ENCODE data around the gene FAM177A1.
A peak's percentile ranks its signal among the peaks of the same experiment; 100 is the strongest.

FAM177A1 gene

DNA sequence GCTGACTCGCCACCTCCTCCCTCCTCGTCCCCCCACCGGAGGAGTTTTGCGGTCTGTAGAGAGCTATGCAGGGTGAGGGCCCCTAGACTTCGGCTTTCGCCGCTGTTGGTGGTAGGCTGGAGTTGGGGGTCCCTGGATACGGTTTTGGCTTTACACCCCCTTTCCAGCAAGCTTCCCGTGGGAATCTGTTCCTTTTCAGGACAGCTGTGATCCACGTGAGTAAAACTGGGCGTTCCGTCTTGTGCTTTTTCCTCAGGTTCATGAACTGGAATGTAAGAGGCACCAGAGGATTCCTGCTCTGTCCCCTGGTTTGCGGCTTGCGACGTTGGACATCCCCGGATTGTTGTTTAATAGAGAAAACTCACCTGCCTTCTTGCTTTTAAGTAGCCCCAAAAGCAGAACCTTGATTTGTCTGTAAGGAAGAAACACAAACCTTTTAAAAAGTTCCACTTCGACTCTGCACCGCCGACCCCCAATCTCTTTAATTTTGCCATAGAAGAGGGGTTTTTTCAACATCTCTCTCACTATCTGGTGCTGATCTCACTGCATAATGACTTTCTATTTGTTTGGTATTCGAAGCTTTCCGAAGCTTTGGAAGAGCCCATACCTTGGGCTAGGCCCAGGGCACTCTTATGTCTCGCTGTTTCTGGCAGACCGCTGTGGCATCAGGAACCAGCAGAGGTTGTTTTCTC lies 76.8 kb downstream of the FAM177A1 start:
- Histone ChIP-seq H2BK120ac (ENCODE audit: insufficient read depth, low read length, poor library complexity) (peak overlapping the region; percentile 29), H2AK5ac (ENCODE audit: low read length) (no peak overlapping the region), H3K9ac (ENCODE audit: low read length) (peak overlapping the region; percentile 95), H3K4ac (ENCODE audit: low read depth, low read length) (no peak overlapping the region), H3K23ac (ENCODE audit: low read length) (no peak overlapping the region), H3K27ac (ENCODE audit: low read depth, low read length) (peak overlapping the region; percentile 93), H3K27me3 (ENCODE audit: insufficient read depth, low read length) (no peaks in the 10 kb centered on the region), H4K12ac (ENCODE audit: low read depth, low read length) (peak overlapping the region; percentile 83), H3K18ac (ENCODE audit: low read length) (peak overlapping the region; percentile 55), H3K9me3 (ENCODE audit: insufficient read depth, low read depth, low read length) (no peaks in the 10 kb centered on the region), H3K79me2 (ENCODE audit: control insufficient read depth, insufficient read depth, low read length, poor library complexity) (peaks cover 6% of the 10 kb centered on the region), H3K4me3 (ENCODE audit: low read depth, low read length) (peak overlapping the region; percentile 96), H3K79me1 (ENCODE audit: low read length) (peaks cover 16% of the 10 kb centered on the region), H2AFZ (ENCODE audit: insufficient read depth, low read length, poor library complexity) (peak overlapping the region; percentile 92), H3K4me2 (ENCODE audit: low read length) (peak overlapping the region; percentile 75), H4K8ac (ENCODE audit: low read depth, low read length) (peak overlapping the region; percentile 90), H2BK12ac (ENCODE audit: low read length) (peak overlapping the region; percentile 42), H3K36me3 (ENCODE audit: control insufficient read depth in 1 of 2, insufficient read depth in 2 of 2, low read length in 2 of 2) (peaks cover 2 to 4% of the 10 kb centered on the region in 2 experiments), H2BK5ac (ENCODE audit: low read depth, low read length, poor library complexity) (peak overlapping the region; percentile 92), H4K91ac (ENCODE audit: low read depth, low read length) (peak overlapping the region; percentile 91), H3K4me1 (ENCODE audit: control insufficient read depth in 1 of 2, insufficient read depth in 2 of 2, low read length in 2 of 2) (peaks cover 3 to 5% of the 10 kb centered on the region in 2 experiments), H3K14ac (ENCODE audit: low read length) (peak overlapping the region; percentile 80)
- DNase-seq, result peak; percentile 81 to 84
- WGBS (ENCODE audit: extremely low coverage, insufficient coverage, insufficient read length), result no CpG with 5 or more reads among the region's 23 CpGs

DNA sequence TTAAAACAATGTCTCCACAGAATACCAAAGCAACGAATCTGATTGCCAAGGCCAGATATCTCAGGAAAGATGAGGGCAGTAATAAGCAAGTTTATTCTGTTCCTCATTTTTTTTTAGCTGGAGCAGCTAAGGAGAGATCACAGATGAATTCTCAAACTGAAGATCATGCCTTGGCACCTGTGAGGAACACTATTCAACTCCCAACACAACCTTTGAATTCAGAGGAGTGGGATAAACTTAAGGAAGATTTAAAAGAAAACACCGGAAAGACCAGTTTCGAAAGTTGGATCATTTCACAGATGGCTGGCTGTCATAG lies 77.3 kb downstream of the FAM177A1 start:
- no peak overlapping the region for H3K4me3 ChIP-seq (ENCODE audit: low read depth, low read length)
- H3K14ac ChIP-seq (ENCODE audit: low read length), result no peak overlapping the region
- WGBS (ENCODE audit: extremely low coverage, insufficient coverage, insufficient read length), result no CpG with 5 or more reads among the region's 3 CpGs

DNA sequence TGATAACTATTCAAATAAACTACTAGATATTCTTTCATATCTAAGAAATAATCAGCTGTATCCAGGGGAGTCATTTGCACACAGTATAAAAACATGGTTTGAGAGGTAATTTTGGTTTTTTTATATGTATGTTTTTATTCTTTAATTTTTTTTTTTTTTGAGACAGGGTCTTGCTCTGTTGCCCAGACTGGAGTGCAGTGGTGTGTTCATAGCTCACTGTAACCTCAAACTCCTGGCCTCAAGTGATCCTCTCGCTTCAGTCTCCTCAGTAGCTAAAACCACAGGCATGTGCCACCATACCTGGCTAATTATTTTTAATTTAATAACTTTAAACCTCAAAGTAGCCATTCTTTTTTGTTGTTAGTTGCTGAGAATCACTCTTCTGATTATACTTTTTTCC lies 78.1 kb downstream of the FAM177A1 start:
- H2AK5ac ChIP-seq (ENCODE audit: low read length), result no peak overlapping the region
- no peak overlapping the region for H4K12ac ChIP-seq (ENCODE audit: low read depth, low read length)
- H3K4me2 ChIP-seq (ENCODE audit: low read length), result no peak overlapping the region
- H2AFZ ChIP-seq (ENCODE audit: insufficient read depth, low read length, poor library complexity), result no peak overlapping the region
- H3K27ac ChIP-seq (ENCODE audit: low read depth, low read length), result no peak overlapping the region
- no peak overlapping the region for H3K4me3 ChIP-seq (ENCODE audit: low read depth, low read length)
- H4K8ac ChIP-seq (ENCODE audit: low read depth, low read length), result no peak overlapping the region
- no peak overlapping the region for H2BK120ac ChIP-seq (ENCODE audit: insufficient read depth, low read length, poor library complexity)
- H3K14ac ChIP-seq (ENCODE audit: low read length), result no peak overlapping the region
- H3K36me3 ChIP-seq (ENCODE audit: control insufficient read depth in 1 of 2, insufficient read depth in 2 of 2, low read length in 2 of 2), result peaks cover 2 to 4% of the 10 kb centered on the region in 2 experiments
- H3K27me3 ChIP-seq (ENCODE audit: insufficient read depth, low read length), result no peaks in the 10 kb centered on the region
- DNase-seq, result no peak
- WGBS (ENCODE audit: extremely low coverage, insufficient coverage, insufficient read length), result no CpG with 5 or more reads among the region's 1 CpG
- H3K9ac ChIP-seq (ENCODE audit: low read length), result no peak overlapping the region
- H2BK5ac ChIP-seq (ENCODE audit: low read depth, low read length, poor library complexity), result no peak overlapping the region
- H2BK12ac ChIP-seq (ENCODE audit: low read length), result no peak overlapping the region
- H3K18ac ChIP-seq (ENCODE audit: low read length), result no peak overlapping the region
- peaks cover 16% of the 10 kb centered on the region for H3K79me1 ChIP-seq (ENCODE audit: low read length)
- H3K4me1 ChIP-seq (ENCODE audit: control insufficient read depth in 1 of 2, insufficient read depth in 2 of 2, low read length in 2 of 2), result peaks cover 3 to 5% of the 10 kb centered on the region in 2 experiments
- no peak overlapping the region for H3K23ac ChIP-seq (ENCODE audit: low read length)
- H3K9me3 ChIP-seq (ENCODE audit: insufficient read depth, low read depth, low read length), result no peaks in the 10 kb centered on the region
- H4K91ac ChIP-seq (ENCODE audit: low read depth, low read length), result no peak overlapping the region
- H3K79me2 ChIP-seq (ENCODE audit: control insufficient read depth, insufficient read depth, low read length, poor library complexity), result peaks cover 6% of the 10 kb centered on the region
- H3K4ac ChIP-seq (ENCODE audit: low read depth, low read length), result no peak overlapping the region

More for the DNA sequence above, 77.3 kb downstream of the FAM177A1 start:
- Histone ChIP-seq H2AFZ (ENCODE audit: insufficient read depth, low read length, poor library complexity) (no peak overlapping the region), H2BK12ac (ENCODE audit: low read length) (no peak overlapping the region), H4K91ac (ENCODE audit: low read depth, low read length) (no peak overlapping the region), H3K4me1 (ENCODE audit: control insufficient read depth in 1 of 2, insufficient read depth in 2 of 2, low read length in 2 of 2) (peaks cover 3 to 5% of the 10 kb centered on the region in 2 experiments), H3K23ac (ENCODE audit: low read length) (no peak overlapping the region), H3K27ac (ENCODE audit: low read depth, low read length) (no peak overlapping the region), H2AK5ac (ENCODE audit: low read length) (no peak overlapping the region), H3K9me3 (ENCODE audit: insufficient read depth, low read depth, low read length) (no peaks in the 10 kb centered on the region), H4K12ac (ENCODE audit: low read depth, low read length) (no peak overlapping the region), H3K9ac (ENCODE audit: low read length) (no peak overlapping the region), H3K36me3 (ENCODE audit: control insufficient read depth in 1 of 2, insufficient read depth in 2 of 2, low read length in 2 of 2) (peaks cover 2 to 4% of the 10 kb centered on the region in 2 experiments), H4K8ac (ENCODE audit: low read depth, low read length) (no peak overlapping the region), H2BK5ac (ENCODE audit: low read depth, low read length, poor library complexity) (no peak overlapping the region), H2BK120ac (ENCODE audit: insufficient read depth, low read length, poor library complexity) (no peak overlapping the region), H3K27me3 (ENCODE audit: insufficient read depth, low read length) (no peaks in the 10 kb centered on the region), H3K79me2 (ENCODE audit: control insufficient read depth, insufficient read depth, low read length, poor library complexity) (peaks cover 6% of the 10 kb centered on the region), H3K4me2 (ENCODE audit: low read length) (peak overlapping the region; percentile 75), H3K79me1 (ENCODE audit: low read length) (peaks cover 16% of the 10 kb centered on the region), H3K18ac (ENCODE audit: low read length) (no peak overlapping the region), H3K4ac (ENCODE audit: low read depth, low read length) (no peak overlapping the region)
- no peak for DNase-seq
